Measurements from ENCODE around the gene CAMSAP3.
A peak's percentile ranks its signal among the peaks of the same experiment; 100 is the strongest.
"Not testable (repeated sequence)": the region's sequence is repeated elsewhere in the genome, so short reads cannot be mapped to it uniquely, and the experiment has no call there.

CAMSAP3 gene

DNA sequence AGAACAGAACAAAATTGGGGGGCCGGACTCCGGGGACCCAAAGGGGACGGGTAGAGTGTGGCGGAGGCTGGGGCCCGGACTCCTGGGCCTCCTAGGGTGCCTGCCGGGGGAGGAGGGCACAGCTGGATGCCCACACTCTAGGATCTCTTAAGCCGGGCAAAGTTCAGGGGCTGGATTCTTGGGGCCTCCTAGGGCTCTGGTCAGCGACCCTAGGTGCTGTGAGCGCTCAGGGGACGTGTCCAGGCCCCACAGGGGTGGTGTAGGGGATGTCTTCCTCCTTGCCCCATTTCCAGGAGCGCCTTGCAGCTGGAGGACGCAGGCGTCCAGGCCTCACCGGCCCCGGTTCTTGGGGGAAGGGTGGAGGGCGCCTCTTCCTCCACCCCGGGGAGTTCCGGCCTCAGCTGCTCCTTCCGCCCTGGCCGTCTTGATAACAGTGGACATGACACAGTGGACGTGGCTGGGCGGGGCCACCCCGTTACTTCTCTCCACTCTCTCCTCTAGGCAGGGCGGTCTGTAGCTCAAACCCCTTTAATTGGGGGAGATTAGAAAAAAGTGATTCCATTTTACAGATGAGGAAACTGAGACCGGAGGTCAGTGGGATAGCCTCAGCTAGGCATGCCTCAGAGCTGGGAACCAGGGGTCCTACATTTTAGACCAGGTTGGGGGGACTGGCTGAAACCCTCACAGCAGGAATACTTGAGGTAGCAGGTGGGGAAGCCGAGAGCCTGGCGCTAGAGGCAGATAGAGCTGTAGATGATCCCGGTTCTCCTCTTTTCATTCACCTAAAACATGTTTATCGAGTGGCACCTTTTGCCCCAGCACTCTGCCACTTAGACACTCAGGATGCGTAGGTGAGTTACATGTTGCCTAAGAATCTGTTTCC lies 42.0 kb downstream of the CAMSAP3 start:
- H3K9me3 ChIP-seq (ENCODE audit: control insufficient read depth in 1 of 2, low read length in 2 of 2): no peaks in the 10 kb centered on the region
- H3K27me3 ChIP-seq (ENCODE audit: low read depth, low read length): no peaks in the 10 kb centered on the region
- H3K27ac ChIP-seq (ENCODE audit: low read length): peak overlapping the region; percentile 45
- H3K4me1 ChIP-seq (ENCODE audit: control insufficient read depth in 1 of 2, insufficient read depth in 2 of 2, low read length in 2 of 2): peaks cover 0 to 4% of the 10 kb centered on the region in 2 donors
- peak overlapping the region; percentile 39 to 50 for H3K4me3 ChIP-seq (ENCODE audit: low read depth in 1 of 2, low read length in 2 of 2)
- H3K36me3 ChIP-seq (ENCODE audit: control insufficient read depth in 1 of 2, insufficient read depth in 2 of 2, low read length in 2 of 2): peaks cover 0 to 3% of the 10 kb centered on the region in 2 donors

DNA sequence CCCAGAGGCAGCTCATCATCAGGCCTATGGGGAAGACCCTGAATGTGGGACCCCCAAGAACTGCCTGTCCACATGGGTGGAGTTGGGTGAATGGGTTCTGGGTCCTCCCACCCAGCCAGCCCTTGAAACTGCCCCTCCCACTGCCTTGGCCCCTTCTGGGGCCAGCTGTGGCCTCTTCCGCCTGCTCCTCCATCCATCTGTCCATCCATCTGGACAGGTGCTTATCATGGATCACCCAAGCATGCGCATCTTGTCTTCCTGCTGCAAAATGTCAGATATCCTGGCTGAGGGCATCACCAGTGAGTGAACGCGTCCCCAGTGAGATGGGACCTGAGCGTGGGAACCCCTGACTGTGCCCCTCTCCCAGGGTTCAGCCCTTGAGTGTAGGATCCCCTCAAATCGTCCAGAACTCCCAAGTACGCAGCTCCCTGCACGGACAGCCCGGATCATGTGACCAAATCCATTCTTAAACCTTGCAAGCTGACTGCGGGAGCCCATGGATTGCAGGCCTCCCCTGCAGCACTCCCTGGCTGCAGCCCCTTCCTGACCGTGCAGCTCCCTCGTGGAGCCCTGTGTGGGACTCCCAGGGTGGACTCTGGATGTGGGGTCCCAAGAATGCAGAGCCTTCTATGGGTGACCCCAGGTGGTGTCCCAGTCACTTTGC lies 43.3 kb downstream of the CAMSAP3 start:
- Histone ChIP-seq H3K27ac (ENCODE audit: low read length) (no peak overlapping the region), H3K9me3 (ENCODE audit: control insufficient read depth in 1 of 2, low read length in 2 of 2) (no peaks in the 10 kb centered on the region), H3K4me3 (ENCODE audit: low read depth in 1 of 2, low read length in 2 of 2) (no peak overlapping the region), H3K27me3 (ENCODE audit: low read depth, low read length) (peaks cover 4% of the 10 kb centered on the region), H3K36me3 (ENCODE audit: control insufficient read depth in 1 of 2, insufficient read depth in 2 of 2, low read length in 2 of 2) (no peaks in the 10 kb centered on the region), H3K4me1 (ENCODE audit: control insufficient read depth in 1 of 2, insufficient read depth in 2 of 2, low read length in 2 of 2) (peaks cover 0 to 4% of the 10 kb centered on the region in 2 donors)

DNA sequence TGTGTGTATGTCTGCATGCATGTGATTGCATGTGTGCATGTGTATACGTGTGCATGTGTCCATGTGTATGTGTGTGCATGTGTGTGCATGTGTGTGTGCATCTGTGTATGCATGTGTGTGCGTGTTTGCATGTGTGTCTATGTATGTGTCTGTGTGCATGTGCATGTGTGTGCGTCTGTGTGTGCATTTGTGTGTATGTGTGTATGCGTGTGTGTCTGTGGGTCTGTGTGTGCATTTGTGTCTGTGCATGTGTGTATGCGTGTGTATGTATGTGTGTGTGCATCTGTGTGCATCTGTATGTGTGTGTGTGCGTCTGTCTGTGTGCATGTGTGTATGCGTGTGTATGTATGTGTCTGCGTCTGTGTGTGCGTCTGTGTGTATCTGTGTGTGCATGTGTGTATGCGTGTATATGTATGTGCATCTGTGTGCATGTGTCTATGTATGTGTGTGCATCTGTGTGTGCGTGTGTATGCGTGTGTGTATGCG lies 44.2 kb downstream of the CAMSAP3 start:
- Histone ChIP-seq H3K27ac (ENCODE audit: low read length) (no peak overlapping the region), H3K4me1 (ENCODE audit: control insufficient read depth in 1 of 2, insufficient read depth in 2 of 2, low read length in 2 of 2) (peaks cover 0 to 4% of the 10 kb centered on the region in 2 donors), H3K9me3 (ENCODE audit: control insufficient read depth in 1 of 2, low read length in 2 of 2) (no peaks in the 10 kb centered on the region), H3K27me3 (ENCODE audit: low read depth, low read length) (peaks cover 4% of the 10 kb centered on the region), H3K36me3 (ENCODE audit: control insufficient read depth in 1 of 2, insufficient read depth in 2 of 2, low read length in 2 of 2) (no peaks in the 10 kb centered on the region), H3K4me3 (ENCODE audit: low read depth in 1 of 2, low read length in 2 of 2) (no peak overlapping the region)

DNA sequence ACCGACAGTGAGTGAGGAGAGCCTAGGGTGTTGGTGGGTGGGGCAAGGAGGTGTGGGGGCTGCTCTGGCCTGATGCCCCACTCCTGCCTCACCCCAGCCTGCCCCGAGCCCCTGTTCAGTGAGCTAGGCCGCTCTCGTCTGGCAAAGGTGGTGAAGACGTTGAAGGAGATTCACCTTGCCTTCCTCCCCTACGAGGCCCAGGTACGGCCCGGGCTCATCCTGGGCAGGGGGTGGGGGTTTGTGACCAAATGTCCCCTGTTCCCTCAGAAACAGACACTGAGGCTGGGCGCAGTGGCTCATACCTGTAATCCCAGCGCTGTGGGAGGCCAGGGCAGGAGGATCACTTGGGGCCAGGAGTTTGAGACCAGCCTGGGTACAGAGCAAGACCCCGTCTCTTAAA lies 45.1 kb downstream of the CAMSAP3 start:
- H3K4me3 ChIP-seq (ENCODE audit: low read depth in 1 of 2, low read length in 2 of 2): no peak overlapping the region
- H3K4me1 ChIP-seq (ENCODE audit: control insufficient read depth in 1 of 2, insufficient read depth in 2 of 2, low read length in 2 of 2): peaks cover 0 to 4% of the 10 kb centered on the region in 2 donors
- H3K27ac ChIP-seq (ENCODE audit: low read length): no peak overlapping the region
- H3K36me3 ChIP-seq (ENCODE audit: control insufficient read depth in 1 of 2, insufficient read depth in 2 of 2, low read length in 2 of 2): no peaks in the 10 kb centered on the region
- no peaks in the 10 kb centered on the region for H3K9me3 ChIP-seq (ENCODE audit: control insufficient read depth in 1 of 2, low read length in 2 of 2)
- H3K27me3 ChIP-seq (ENCODE audit: low read depth, low read length): peaks cover 4% of the 10 kb centered on the region

DNA sequence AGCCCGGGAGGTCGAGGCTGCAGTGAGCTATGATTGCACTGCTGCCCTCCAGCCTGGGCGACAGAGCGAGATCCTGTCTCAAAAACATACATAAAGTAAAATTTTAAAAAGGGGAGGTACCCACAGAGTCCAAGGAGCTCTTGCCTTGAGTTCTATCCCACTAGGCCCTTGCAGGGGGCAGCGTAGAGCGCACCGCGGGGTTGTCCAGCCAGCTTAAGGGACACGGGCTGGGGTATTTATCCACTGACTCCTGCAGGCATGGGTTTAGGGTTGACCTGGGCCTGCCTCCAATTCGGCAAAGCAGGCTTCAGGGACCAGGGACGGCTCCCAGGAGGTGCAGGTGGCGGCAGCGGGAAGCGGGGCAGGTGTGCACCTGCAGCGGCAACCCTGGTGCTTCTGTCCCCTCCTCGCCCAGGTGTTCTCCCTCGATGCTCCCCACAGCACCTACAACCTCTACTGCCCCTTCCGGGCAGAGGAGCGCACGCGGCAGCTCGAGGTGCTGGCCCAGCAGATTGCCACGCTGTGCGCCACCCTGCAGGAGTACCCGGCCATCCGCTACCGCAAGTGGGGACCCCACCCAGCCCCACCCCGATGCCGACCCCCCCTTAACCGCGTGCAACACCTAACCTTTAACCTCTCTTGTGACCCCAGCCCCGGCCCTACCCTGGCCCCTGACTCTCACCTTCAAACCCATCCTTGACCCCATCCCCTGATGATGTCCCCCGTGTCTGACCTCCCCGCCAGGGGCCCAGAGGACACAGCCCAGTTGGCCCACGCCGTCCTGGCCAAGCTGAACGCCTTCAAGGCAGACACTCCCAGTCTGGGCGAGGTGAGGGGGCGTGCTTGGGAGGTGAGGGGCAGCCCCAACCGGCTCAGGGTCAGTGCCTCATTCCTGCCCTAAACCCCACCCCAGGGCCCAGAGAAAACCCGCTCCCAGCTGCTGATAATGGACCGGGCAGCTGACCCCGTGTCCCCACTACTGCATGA lies 45.9 kb downstream of the CAMSAP3 start:
- H3K9me3 ChIP-seq (ENCODE audit: control insufficient read depth in 1 of 2, low read length in 2 of 2): no peaks in the 10 kb centered on the region
- H3K27ac ChIP-seq (ENCODE audit: low read length): no peak overlapping the region
- H3K4me3 ChIP-seq (ENCODE audit: low read depth in 1 of 2, low read length in 2 of 2): no peak overlapping the region
- no peaks in the 10 kb centered on the region for H3K36me3 ChIP-seq (ENCODE audit: control insufficient read depth in 1 of 2, insufficient read depth in 2 of 2, low read length in 2 of 2)
- peaks cover 4% of the 10 kb centered on the region for H3K27me3 ChIP-seq (ENCODE audit: low read depth, low read length)
- peaks cover 0 to 4% of the 10 kb centered on the region in 2 donors for H3K4me1 ChIP-seq (ENCODE audit: control insufficient read depth in 1 of 2, insufficient read depth in 2 of 2, low read length in 2 of 2)

DNA sequence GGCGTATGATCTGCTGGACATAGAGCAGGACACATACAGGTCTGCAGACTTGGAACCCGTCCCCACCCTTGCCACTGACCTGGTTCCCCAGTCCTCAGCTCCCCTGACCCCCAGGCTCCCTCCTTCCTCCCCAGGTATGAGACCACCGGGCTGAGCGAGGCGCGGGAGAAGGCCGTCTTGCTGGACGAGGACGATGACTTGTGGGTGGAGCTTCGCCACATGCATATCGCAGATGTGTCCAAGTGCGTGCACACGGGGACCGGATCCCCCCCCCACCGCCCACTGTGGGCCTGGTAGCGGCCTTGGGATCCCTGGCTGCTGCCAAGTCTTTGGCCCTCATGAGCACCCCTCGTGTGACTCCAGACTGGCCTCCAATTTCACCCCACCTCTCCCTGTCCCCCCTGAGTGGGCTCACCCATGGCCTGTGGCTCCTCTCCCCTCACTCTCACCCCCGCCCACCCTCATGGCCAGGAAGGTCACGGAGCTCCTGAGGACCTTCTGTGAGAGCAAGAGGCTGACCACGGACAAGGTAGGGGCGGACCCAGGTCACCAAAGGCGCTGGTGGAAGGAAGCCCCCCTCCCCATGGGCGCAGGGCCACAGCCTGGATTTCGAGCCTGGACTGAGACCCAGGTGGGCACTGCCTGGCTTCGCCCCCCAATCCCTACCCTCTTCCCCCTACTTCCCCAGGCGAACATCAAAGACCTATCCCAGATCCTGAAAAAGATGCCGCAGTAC lies 46.8 kb downstream of the CAMSAP3 start:
- Histone ChIP-seq H3K4me1 (ENCODE audit: control insufficient read depth in 1 of 2, insufficient read depth in 2 of 2, low read length in 2 of 2) (no peaks in the 10 kb centered on the region), H3K36me3 (ENCODE audit: control insufficient read depth in 1 of 2, insufficient read depth in 2 of 2, low read length in 2 of 2) (no peaks in the 10 kb centered on the region), H3K9me3 (ENCODE audit: control insufficient read depth in 1 of 2, low read length in 2 of 2) (no peaks in the 10 kb centered on the region), H3K27me3 (ENCODE audit: low read depth, low read length) (peaks cover 4% of the 10 kb centered on the region), H3K27ac (ENCODE audit: low read length) (no peak overlapping the region), H3K4me3 (ENCODE audit: low read depth in 1 of 2, low read length in 2 of 2) (no peak overlapping the region)

DNA sequence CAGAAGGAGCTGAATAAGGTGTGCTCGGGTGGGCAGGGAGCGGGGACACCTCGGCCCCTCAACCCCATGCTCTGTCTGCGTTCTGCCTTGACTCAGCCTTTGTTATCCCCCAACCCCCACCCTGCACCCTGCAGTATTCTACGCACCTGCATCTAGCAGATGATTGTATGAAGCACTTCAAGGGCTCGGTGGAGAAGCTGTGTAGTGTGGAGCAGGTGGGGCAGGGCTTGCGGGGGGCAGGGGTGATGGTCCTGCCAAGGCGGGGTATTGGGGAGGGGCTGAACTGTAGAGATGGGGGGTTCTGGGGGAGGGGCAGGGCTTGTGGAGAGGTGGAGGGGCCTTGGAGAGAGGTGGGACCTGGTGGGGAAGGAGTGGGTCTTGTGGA lies 47.4 kb downstream of the CAMSAP3 start:
- no peaks in the 10 kb centered on the region for H3K4me1 ChIP-seq (ENCODE audit: control insufficient read depth in 1 of 2, insufficient read depth in 2 of 2, low read length in 2 of 2)
- H3K27me3 ChIP-seq (ENCODE audit: low read depth, low read length): peaks cover 4% of the 10 kb centered on the region
- no peaks in the 10 kb centered on the region for H3K36me3 ChIP-seq (ENCODE audit: control insufficient read depth in 1 of 2, insufficient read depth in 2 of 2, low read length in 2 of 2)
- H3K27ac ChIP-seq (ENCODE audit: low read length): no peak overlapping the region
- H3K4me3 ChIP-seq (ENCODE audit: low read depth in 1 of 2, low read length in 2 of 2): no peak overlapping the region
- H3K9me3 ChIP-seq (ENCODE audit: control insufficient read depth in 1 of 2, low read length in 2 of 2): no peaks in the 10 kb centered on the region

DNA sequence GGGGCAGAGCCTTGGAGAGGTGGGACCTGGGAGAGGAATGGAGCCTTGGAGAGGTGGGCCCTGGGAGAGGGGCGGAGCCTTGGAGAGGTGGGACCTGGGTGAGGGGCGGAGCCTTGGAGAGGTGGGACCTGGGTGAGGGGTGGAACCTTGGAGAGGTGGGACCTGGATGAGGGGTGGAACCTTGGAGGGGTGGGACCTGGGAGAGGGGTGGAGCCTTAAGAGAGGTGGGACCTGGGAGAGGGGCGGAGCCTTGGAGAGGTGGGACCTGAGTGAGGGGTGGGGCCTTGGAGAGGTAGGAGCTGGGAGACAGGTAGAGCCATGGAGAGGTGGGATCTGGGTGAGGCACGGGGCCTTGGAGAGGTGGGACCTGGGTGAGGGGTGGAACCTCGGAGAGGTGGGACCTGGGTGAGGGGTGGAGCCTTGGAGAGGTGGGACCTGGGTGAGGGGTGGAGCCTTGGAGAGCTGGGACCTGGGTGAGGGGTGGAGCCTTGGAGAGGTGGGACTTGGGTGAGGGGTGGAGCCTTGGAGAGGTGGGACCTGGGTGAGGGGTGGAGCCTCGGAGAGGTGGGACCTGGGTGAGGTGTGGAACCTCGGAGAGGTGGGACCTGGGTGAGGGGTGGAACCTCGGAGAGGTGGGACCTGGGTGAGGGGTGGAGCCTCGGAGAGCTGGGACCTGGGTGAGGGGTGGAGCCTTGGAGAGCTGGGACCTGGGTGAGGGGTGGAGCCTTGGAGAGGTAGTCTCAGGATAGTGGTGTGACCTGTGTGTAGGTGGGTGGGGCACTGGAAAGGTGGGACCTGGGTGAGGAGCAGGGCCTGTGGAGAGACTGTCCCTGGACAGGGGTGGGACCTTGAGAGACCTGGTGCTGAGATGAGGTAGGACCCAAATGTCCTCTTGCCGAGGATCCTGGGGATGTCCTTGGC lies 48.2 kb downstream of the CAMSAP3 start:
- H3K36me3 ChIP-seq (ENCODE audit: control insufficient read depth in 1 of 2, insufficient read depth in 2 of 2, low read length in 2 of 2); H3K9me3 ChIP-seq (ENCODE audit: control insufficient read depth in 1 of 2, low read length in 2 of 2); H3K4me3 ChIP-seq (ENCODE audit: low read depth in 1 of 2, low read length in 2 of 2); H3K4me1 ChIP-seq (ENCODE audit: control insufficient read depth in 1 of 2, insufficient read depth in 2 of 2, low read length in 2 of 2); H3K27ac ChIP-seq (ENCODE audit: low read length); H3K27me3 ChIP-seq (ENCODE audit: low read depth, low read length): not testable (repeated sequence)

DNA sequence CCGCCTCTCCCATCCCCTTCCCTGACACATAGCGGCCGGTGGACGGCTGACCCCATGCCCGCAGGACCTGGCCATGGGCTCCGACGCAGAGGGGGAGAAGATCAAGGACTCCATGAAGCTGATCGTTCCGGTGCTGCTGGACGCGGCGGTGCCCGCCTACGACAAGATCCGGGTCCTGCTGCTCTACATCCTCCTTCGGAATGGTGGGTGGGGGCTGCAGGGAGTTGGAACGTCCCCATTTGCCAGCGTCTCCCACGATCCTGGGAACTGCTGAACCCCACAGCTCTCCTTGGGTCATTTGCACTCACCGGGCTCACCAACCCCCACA lies 48.9 kb downstream of the CAMSAP3 start:
- H3K27me3 ChIP-seq (ENCODE audit: low read depth, low read length): peaks cover 4% of the 10 kb centered on the region
- H3K9me3 ChIP-seq (ENCODE audit: control insufficient read depth in 1 of 2, low read length in 2 of 2): no peaks in the 10 kb centered on the region
- H3K36me3 ChIP-seq (ENCODE audit: control insufficient read depth in 1 of 2, insufficient read depth in 2 of 2, low read length in 2 of 2): no peaks in the 10 kb centered on the region
- H3K27ac ChIP-seq (ENCODE audit: low read length): no peak overlapping the region
- H3K4me1 ChIP-seq (ENCODE audit: control insufficient read depth in 1 of 2, insufficient read depth in 2 of 2, low read length in 2 of 2): no peaks in the 10 kb centered on the region
- no peak overlapping the region for H3K4me3 ChIP-seq (ENCODE audit: low read depth in 1 of 2, low read length in 2 of 2)

DNA sequence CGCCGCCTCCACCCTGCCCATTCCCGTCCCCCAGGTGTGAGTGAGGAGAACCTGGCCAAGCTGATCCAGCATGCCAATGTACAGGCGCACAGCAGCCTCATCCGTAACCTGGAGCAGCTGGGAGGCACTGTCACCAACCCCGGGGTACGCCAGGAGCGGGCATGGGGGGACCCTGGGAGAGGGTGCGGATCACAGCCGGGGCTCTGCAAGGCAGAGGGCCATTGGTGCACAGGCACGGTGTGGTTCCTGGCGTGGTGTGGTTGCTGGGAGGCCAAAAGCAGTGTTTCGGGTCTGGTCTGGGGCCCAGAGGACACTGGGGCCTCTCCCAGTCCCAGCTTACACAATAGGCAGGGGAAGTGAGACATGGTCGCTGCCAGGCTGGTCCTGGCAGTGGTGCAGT lies 49.5 kb downstream of the CAMSAP3 start:
- Histone ChIP-seq H3K4me1 (ENCODE audit: control insufficient read depth in 1 of 2, insufficient read depth in 2 of 2, low read length in 2 of 2) (no peaks in the 10 kb centered on the region), H3K9me3 (ENCODE audit: control insufficient read depth in 1 of 2, low read length in 2 of 2) (no peaks in the 10 kb centered on the region), H3K27me3 (ENCODE audit: low read depth, low read length) (peaks cover 4% of the 10 kb centered on the region), H3K4me3 (ENCODE audit: low read depth in 1 of 2, low read length in 2 of 2) (no peak overlapping the region), H3K27ac (ENCODE audit: low read length) (no peak overlapping the region), H3K36me3 (ENCODE audit: control insufficient read depth in 1 of 2, insufficient read depth in 2 of 2, low read length in 2 of 2) (no peaks in the 10 kb centered on the region)
